Fibroblast of skin of back (primary cell): ENCODE data around the gene PTGER2.

Source experiments
- DNase-seq: peaks from one replicate; pipeline ENCODE4 v3.0.0-alpha.2; 2013

Gene PTGER2

GRCh38 chr14:52339262-52339661 is 25.1 kb downstream of the PTGER2 start:
- DNase-seq, result no peak

- peak; percentile 56 for DNase-seq
These were observed 28.9 kb downstream of the PTGER2 start for GRCh38 chr14:52342849-52343596.

GRCh38 chr14:52346778-52347177 is 32.7 kb downstream of the PTGER2 start:
- DNase-seq, result no peak

GRCh38 chr14:52348279-52348678 is 34.2 kb downstream of the PTGER2 start:
- DNase-seq, result no peak

- peak; percentile 70 for DNase-seq
These were observed 34.7 kb downstream of the PTGER2 start for GRCh38 chr14:52348776-52349175.

- DNase-seq, result no peak
These were observed 35.6 kb downstream of the PTGER2 start for GRCh38 chr14:52349731-52350130.

GRCh38 chr14:52350445-52350844 is 36.3 kb downstream of the PTGER2 start:
- peak; percentile 30 for DNase-seq

- peak; percentile 48 for DNase-seq
These were observed 37.3 kb downstream of the PTGER2 start for GRCh38 chr14:52351233-52352060.

GRCh38 chr14:52352061-52352491 is 38.0 kb downstream of the PTGER2 start:
- DNase-seq, result no peak

- DNase-seq, result no peak
These were observed 38.5 kb downstream of the PTGER2 start for GRCh38 chr14:52352569-52352968.

GRCh38 chr14:52354242-52354641 is 40.1 kb downstream of the PTGER2 start:
- peak; percentile 30 for DNase-seq

GRCh38 chr14:52355016-52355431 is 40.9 kb downstream of the PTGER2 start:
- peak; percentile 92 for DNase-seq

GRCh38 chr14:52355526-52355925 is 41.4 kb downstream of the PTGER2 start:
- peak; percentile 20 for DNase-seq

GRCh38 chr14:52356025-52356424 is 41.9 kb downstream of the PTGER2 start:
- peak; percentile 50 for DNase-seq

GRCh38 chr14:52360831-52361230 is 46.7 kb downstream of the PTGER2 start:
- DNase-seq, result no peak

GRCh38 chr14:52363041-52363704 is 49.1 kb downstream of the PTGER2 start:
- DNase-seq, result no peak

GRCh38 chr14:52363961-52364360 is 49.8 kb downstream of the PTGER2 start:
- no peak for DNase-seq

- peak; percentile 67 for DNase-seq
These were observed 51.0 kb downstream of the PTGER2 start for GRCh38 chr14:52365071-52365470.

GRCh38 chr14:52366796-52367315 is 52.7 kb downstream of the PTGER2 start:
- no peak for DNase-seq

- peak; percentile 84 for DNase-seq
These were observed 55.2 kb downstream of the PTGER2 start for GRCh38 chr14:52369305-52369801.

GRCh38 chr14:52370406-52370935 is 56.4 kb downstream of the PTGER2 start:
- DNase-seq, result no peak

GRCh38 chr14:52377940-52378339 is 63.8 kb downstream of the PTGER2 start:
- no peak for DNase-seq
